ENCODE data around the gene YWHAG. TPM values are rescaled to one million over a fixed set of nuclear protein-coding genes. Genes with fewer than 3 reads are reported as not detected.

The YWHAG gene
- polyA plus RNA-seq, 3 donors, result 6.9 to 12.2 (median 9.3) TPM

GRCh38 chr7:76340617-76341131, 18.1 kb downstream of the YWHAG start:
- DNase-seq, result no peak
- Mint-ChIP-seq H3K4me1 (peaks cover 39% of the 10 kb centered on the region), H3K36me3 (peaks cover 44 to 84% of the 10 kb centered on the region in 2 donors), H3K27me3 (ENCODE audit: low read depth in 3 of 3) (no peaks in the 10 kb centered on the region), H3K4me3 (no peak overlapping the region), H3K9me3 (no peaks in the 10 kb centered on the region), H3K27ac (peak overlapping the region in 4 of 7 donors; percentile 10 to 56 (median 40))
- Histone ChIP-seq H2AFZ (ENCODE audit: insufficient read depth, low read depth, low read length, poor library complexity, severe bottlenecking) (no peak overlapping the region), H3K4me2 (replicated peaks; ENCODE audit: extremely low read depth, low read length, poor library complexity, severe bottlenecking) (no peak overlapping the region), H3K9ac (ENCODE audit: insufficient read depth, low read length, poor library complexity, severe bottlenecking) (no peak overlapping the region), H3K27ac (ENCODE audit: low read depth in 1 of 2, low read length in 2 of 2) (peak overlapping the region in 1 of 2 donors; percentile 9), H3K9me3 (replicated peaks in 1 of 2; ENCODE audit: control insufficient read depth in 1 of 2, insufficient read depth in 1 of 2, low read length in 2 of 2) (no peaks in the 10 kb centered on the region), H4K20me1 (ENCODE audit: insufficient read depth, low read length) (peaks cover 100% of the 10 kb centered on the region), H3K79me2 (ENCODE audit: insufficient read depth, low read length) (peaks cover 100% of the 10 kb centered on the region), H3K4me1 (ENCODE audit: control insufficient read depth in 1 of 2, insufficient read depth in 2 of 2, low read length in 2 of 2) (peaks cover 4 to 6% of the 10 kb centered on the region in 2 donors), H3K36me3 (replicated peaks in 1 of 2; ENCODE audit: control insufficient read depth in 1 of 2, insufficient read depth in 2 of 2, low read length in 2 of 2) (peaks cover 32 to 83% of the 10 kb centered on the region in 2 donors), H3K4me3 (replicated peaks in 1 of 3; ENCODE audit: low read depth in 2 of 3, low read length in 3 of 3) (no peak overlapping the region), H3K27me3 (ENCODE audit: control insufficient read depth in 2 of 2, insufficient read depth in 2 of 2, low read length in 2 of 2) (no peaks in the 10 kb centered on the region)
- 81% methylated on average over 2 of the region's 3 CpGs for WGBS (ENCODE audit: insufficient coverage)
- TF ChIP-seq CTCF (IDR thresholded peaks at IDR 0.05), result no peak
- intact Hi-C loops (cut with micrococcal nuclease), result no loop called here

GRCh38 chr7:76338298-76339084, 20.3 kb downstream of the YWHAG start:
- H2AFZ ChIP-seq (ENCODE audit: insufficient read depth, low read depth, low read length, poor library complexity, severe bottlenecking), result no peak overlapping the region
- no peak overlapping the region for H3K9ac ChIP-seq (ENCODE audit: insufficient read depth, low read length, poor library complexity, severe bottlenecking)
- Mint-ChIP-seq H3K4me1 (peaks cover 55% of the 10 kb centered on the region), H3K9me3 (no peaks in the 10 kb centered on the region), H3K36me3 (peaks cover 28 to 64% of the 10 kb centered on the region in 2 donors), H3K27ac (peak overlapping the region in 5 of 7 donors; percentile 30 to 75 (median 51)), H3K4me3 (no peak overlapping the region), H3K27me3 (ENCODE audit: low read depth in 3 of 3) (no peaks in the 10 kb centered on the region)
- peaks cover 12 to 19% of the 10 kb centered on the region in 2 donors for H3K4me1 ChIP-seq (ENCODE audit: control insufficient read depth in 1 of 2, insufficient read depth in 2 of 2, low read length in 2 of 2)
- H3K27me3 ChIP-seq (ENCODE audit: control insufficient read depth in 2 of 2, insufficient read depth in 2 of 2, low read length in 2 of 2), result no peaks in the 10 kb centered on the region
- H3K4me2 ChIP-seq (replicated peaks; ENCODE audit: extremely low read depth, low read length, poor library complexity, severe bottlenecking), result no peak overlapping the region
- no peaks in the 10 kb centered on the region for H3K9me3 ChIP-seq (replicated peaks in 1 of 2; ENCODE audit: control insufficient read depth in 1 of 2, insufficient read depth in 1 of 2, low read length in 2 of 2)
- intact Hi-C loops (cut with micrococcal nuclease), result no loop called here
- peaks cover 14 to 61% of the 10 kb centered on the region in 2 donors for H3K36me3 ChIP-seq (replicated peaks in 1 of 2; ENCODE audit: control insufficient read depth in 1 of 2, insufficient read depth in 2 of 2, low read length in 2 of 2)
- H3K79me2 ChIP-seq (ENCODE audit: insufficient read depth, low read length), result peaks cover 100% of the 10 kb centered on the region
- TF ChIP-seq CTCF (IDR thresholded peaks at IDR 0.05), result no peak
- no peak overlapping the region for H3K4me3 ChIP-seq (replicated peaks in 1 of 3; ENCODE audit: low read depth in 2 of 3, low read length in 3 of 3)
- WGBS (ENCODE audit: insufficient coverage), result 84% methylated on average over 4 of the region's 9 CpGs
- H4K20me1 ChIP-seq (ENCODE audit: insufficient read depth, low read length), result peaks cover 100% of the 10 kb centered on the region
- H3K27ac ChIP-seq (ENCODE audit: low read depth in 1 of 2, low read length in 2 of 2), result peak overlapping the region in 1 of 2 donors; percentile 21
- no peak for DNase-seq

Measured in CD14-positive monocyte (primary cell).